BJ (cell line): ENCODE data around the gene UNC119. TPM values are rescaled to one million over a fixed set of nuclear protein-coding genes. Genes with fewer than 3 reads are reported as not detected.

Experiments used
- CTCF ChIA-PET: fragments of 350-600 bp; formaldehyde crosslinking; extraction: SDS; loops from one replicate; lab custom pipeline; 2021; ENCODE audit warnings: antibody characterized with exemption, inconsistent platforms; lab: Yijun Ruan, JAX
- POLR2A ChIA-PET: fragments of 300-600 bp; sonication (Branson Sonifier 250); formaldehyde crosslinking; extraction: SDS; loops from one replicate; lab custom pipeline; 2021; ENCODE audit warnings: antibody characterized with exemption; lab: Charles Lee
- DNase-seq: peaks from one replicate; pipeline ENCODE4 v3.0.0-alpha.2; 2011; ENCODE audit warnings: low read depth
- H3K27me3 ChIP-seq: 2 replicates; pipeline ENCODE4 v1.6.0; 2011; ENCODE audit warnings: low read length; ENCODE audit not compliant: control insufficient read depth, insufficient read depth
- H3K36me3 ChIP-seq: 2 replicates; pipeline ENCODE4 v1.5.1; 2011; ENCODE audit warnings: low read length; ENCODE audit not compliant: control insufficient read depth, insufficient read depth
- H3K4me3 ChIP-seq: 2 replicates; pipeline ENCODE4 v1.5.1; 2011; ENCODE audit warnings: low read depth, mild to moderate bottlenecking, control low read depth, low read length
- CTCF ChIP-seq: IDR thresholded peaks from 2 replicates; pipeline ENCODE4 v1.5.1; 2011; ENCODE audit warnings: low read depth, mild to moderate bottlenecking, control low read depth, inconsistent platforms, low read length, moderate library complexity; ENCODE audit not compliant: insufficient read depth
- polyA plus RNA-seq: library from polyadenylated mRNA; depleted of rRNA; stranded (reverse); fragments of >200 nt; gene quantifications from 2 replicates; pipeline ENCODE4 v1.2.3, GENCODE V29; 2011

UNC119 gene
- polyA plus RNA-seq, 1 experiment, result 150 TPM

DNA sequence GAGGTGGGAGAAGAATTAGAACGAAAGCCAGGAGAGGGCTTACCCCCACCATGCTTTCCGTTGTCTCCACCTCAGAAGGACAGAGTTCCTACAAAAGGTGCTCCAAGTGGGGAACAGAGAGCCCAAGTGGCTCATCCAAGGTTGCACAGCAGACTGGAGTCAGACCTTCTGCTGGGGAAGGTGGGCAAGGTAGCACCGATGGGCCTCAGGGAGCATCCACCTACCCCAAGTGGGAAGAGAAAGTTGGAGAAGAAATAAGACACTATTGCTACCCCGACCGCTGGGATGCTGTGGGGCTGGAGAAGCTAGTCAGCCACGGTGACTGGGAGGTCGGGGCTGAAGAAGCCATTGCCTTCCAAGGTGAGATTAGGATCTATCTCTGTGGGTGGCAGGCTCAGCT is 21.5 kb downstream of the UNC119 start:
- no peak for TF ChIP-seq CTCF
- CTCF ChIA-PET, result interaction anchor here (1.8 to 2.1 kb wide), 2 partner anchors 9 to 35 kb away, joined by 6 read pairs; no protein-coding TSS in a partner anchor
- no peaks in the 10 kb centered on the region for H3K36me3 ChIP-seq
- DNase-seq, result no peak
- peaks cover 2% of the 10 kb centered on the region; the same call in 1 of the 2 replicates for H3K27me3 ChIP-seq
- H3K4me3 ChIP-seq, result no peak overlapping the region
- POLR2A ChIA-PET, result no interaction called here

DNA sequence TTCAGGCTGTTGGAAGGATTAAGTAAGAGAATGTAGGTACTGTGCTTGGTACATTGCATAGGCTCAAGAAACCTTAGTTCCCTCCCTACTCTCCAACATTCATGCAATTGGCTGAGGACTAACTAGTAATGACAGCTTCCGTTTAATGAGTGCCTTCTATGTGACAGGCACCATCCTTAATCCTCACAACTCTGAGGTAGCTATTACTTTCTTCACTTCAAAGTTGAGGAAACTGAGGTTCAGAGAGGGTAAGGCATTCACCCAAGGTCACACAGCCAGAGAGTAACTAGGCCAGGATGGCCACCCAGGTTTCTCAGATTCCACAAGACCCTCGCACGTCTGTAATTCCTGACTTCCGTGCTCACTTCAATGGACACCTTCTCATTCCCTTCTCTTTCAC is 22.2 kb downstream of the UNC119 start:
- CTCF ChIA-PET, result interaction anchor here (1.0 to 4.1 kb wide), 2 partner anchors 10 to 17 kb away, joined by 4 to 19 read pairs; no protein-coding TSS in a partner anchor
- no peak for DNase-seq
- Histone ChIP-seq H3K4me3 (no peak overlapping the region), H3K36me3 (no peaks in the 10 kb centered on the region), H3K27me3 (peaks cover 2% of the 10 kb centered on the region; the same call in 1 of the 2 replicates)
- POLR2A ChIA-PET, result no interaction called here
- TF ChIP-seq CTCF, result no peak

GRCh38 chr17:28529013-28529400 is 23.4 kb downstream of the UNC119 start:
- DNase-seq, result no peak
- TF ChIP-seq CTCF, result no peak
- H3K27me3 ChIP-seq, result peaks cover 2% of the 10 kb centered on the region; the same call in 1 of the 2 replicates
- ChIA-PET CTCF (interaction anchor here (1.0 to 4.1 kb wide), 3 partner anchors 9 to 35 kb away, joined by 4 to 19 read pairs (median 7); no protein-coding TSS in a partner anchor), POLR2A (no interaction called here)
- no peaks in the 10 kb centered on the region for H3K36me3 ChIP-seq
- H3K4me3 ChIP-seq, result no peak overlapping the region

DNA sequence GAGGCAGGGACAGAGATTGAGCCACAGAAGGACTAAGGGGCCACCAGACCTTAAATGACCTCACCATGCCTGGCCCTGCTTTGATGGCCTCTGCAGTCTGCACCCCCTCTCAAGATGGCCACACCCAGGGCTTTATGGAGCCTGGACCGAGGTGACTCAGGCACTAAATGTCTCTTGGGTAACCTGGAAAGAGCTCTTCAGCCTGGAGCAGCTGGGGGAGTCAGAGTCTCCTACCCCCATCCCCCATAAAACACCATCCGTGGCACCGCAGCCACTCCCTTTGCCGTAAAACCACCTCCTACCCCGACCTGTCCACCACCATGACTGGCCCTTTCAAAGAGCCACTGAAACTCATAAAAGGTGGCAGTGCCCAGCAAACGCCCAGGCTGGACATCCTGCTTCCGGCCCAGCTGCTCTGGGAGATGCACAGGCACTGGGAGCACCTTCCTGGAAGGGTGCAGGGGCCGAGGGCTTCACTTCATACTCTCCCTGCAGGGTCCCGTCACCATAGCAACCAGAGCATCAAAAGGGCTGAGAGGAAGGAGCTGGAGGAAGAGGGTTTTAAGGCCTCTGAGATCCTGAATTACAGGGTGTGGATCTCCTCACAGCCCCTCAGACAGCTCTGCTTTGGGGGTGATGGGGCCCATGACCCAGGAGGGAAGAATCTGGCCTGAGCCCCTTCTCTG is 24.0 kb downstream of the UNC119 start:
- DNase-seq, result no peak
- Histone ChIP-seq H3K4me3 (no peak overlapping the region), H3K36me3 (no peaks in the 10 kb centered on the region), H3K27me3 (peaks cover 2% of the 10 kb centered on the region; the same call in 1 of the 2 replicates)
- TF ChIP-seq CTCF, result no peak
- ChIA-PET CTCF (interaction anchor here (1.0 to 4.1 kb wide), 3 partner anchors 9 to 34 kb away, joined by 4 to 19 read pairs (median 7); no protein-coding TSS in a partner anchor), POLR2A (no interaction called here)

GRCh38 chr17:28527859-28528258 is 24.6 kb downstream of the UNC119 start:
- Histone ChIP-seq H3K4me3 (no peak overlapping the region), H3K27me3 (peaks cover 2% of the 10 kb centered on the region; the same call in 1 of the 2 replicates), H3K36me3 (no peaks in the 10 kb centered on the region)
- no peak for DNase-seq
- no peak for TF ChIP-seq CTCF
- POLR2A ChIA-PET, result no interaction called here
- CTCF ChIA-PET, result interaction anchor here (0.8 to 4.1 kb wide), 3 partner anchors 12 to 34 kb away, joined by 3 to 19 read pairs (median 4); no protein-coding TSS in a partner anchor
